Ammon's horn (tissue), 1 donor: Measurements from ENCODE around the gene PSD2.

Experiments
- DNase-seq: peaks from one replicate; pipeline ENCODE4 v3.0.0-alpha.2; 2016; ENCODE audit warnings: low spot score

PSD2 gene

DNA sequence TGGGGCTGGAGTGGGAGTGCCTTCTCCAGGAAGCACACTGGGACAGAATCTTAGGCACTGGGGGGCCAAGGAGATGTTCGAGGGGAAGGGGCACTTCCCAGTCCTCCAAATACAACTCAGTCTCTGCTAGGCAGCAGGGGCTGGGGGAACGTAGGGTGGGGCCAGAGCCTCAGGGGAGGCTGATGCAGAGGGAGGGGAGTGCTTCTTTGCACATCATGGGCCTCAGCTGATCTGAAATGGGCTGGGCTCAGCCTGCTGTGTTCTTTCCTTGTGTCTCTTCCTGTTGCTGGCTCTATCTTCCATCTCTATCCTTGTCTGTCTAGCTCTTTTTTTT, 15.6 kb downstream of the PSD2 start:
- no peak for DNase-seq

DNA sequence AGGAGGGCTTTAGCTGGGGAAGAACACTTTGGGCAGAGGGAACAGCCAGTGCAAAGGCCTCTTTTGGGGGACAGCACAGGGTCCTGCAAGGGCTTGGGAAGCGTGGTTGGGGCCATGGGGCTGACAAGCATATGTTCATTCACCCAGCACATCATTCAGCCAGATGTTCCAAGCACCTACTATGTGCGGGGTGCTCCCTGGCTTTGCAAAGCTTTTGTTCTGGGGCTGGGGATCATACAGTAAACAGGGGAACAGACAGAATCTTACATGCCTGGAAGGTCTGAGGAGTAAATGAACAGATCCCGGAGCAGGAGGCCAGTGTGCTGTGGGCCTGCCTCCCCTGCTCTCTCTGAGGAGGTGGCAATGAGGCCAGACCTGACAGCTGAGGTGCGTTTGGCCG, 16.7 kb downstream of the PSD2 start:
- no peak for DNase-seq

DNA sequence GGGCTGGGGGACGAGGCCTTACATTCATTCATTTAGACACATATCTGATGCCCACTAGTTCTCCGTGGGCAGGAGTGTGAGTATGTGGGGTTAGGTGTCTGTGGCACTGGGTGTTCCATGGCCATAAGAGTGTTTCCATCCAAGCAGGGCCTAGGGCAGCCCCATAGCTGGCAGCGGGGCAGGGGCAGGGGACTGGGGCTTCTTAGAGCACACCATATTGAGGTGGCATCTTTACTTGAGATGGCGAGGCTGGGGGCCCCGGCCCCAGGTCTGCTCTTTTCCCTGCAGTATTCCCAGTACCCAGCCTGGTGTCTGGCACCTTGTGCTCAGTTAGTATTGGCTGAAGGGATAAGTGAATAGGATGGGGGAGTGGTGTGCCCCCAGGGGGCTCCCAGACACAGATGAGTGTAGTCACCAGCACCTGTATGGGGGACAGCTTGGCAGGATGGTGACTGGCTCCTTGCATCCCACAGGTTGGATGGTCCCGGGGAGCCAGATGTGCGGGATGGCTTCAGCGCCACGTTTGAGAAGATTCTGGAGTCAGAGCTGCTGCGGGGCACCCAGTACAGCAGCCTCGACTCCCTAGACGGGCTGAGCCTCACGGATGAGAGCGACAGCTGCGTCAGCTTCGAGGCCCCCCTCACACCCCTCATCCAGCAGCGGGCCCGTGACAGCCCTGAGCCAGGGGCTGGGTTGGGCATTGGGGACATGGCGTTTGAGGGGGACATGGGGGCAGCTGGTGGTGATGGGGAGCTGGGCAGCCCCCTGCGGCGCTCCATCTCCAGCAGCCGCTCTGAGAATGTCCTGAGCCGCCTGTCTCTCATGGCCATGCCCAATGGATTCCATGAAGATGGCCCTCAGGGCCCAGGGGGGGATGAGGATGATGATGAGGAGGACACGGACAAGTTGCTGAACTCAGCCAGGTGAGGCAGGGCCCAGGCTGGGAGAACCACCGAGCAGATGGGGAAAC, 17.5 kb downstream of the PSD2 start:
- DNase-seq, result no peak

DNA sequence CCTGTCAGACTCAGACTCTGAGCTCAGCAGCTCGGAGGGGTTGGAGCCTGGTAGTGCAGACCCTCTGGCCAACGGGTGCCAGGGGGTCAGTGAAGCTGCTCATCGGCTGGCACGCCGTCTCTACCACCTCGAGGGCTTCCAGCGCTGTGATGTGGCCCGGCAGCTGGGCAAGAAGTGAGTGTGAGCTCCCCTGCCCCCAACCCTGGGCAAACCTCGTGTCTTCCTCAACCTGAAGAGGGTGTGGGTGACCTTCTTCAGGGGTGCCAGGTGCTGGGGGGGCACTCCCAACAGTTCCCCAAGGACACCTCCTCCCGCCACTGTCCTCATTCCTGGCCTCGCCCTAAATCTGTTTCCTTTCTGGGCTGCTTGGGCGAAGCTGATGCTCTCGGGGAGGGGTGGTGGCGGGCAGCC, 18.6 kb downstream of the PSD2 start:
- DNase-seq, result no peak

DNA sequence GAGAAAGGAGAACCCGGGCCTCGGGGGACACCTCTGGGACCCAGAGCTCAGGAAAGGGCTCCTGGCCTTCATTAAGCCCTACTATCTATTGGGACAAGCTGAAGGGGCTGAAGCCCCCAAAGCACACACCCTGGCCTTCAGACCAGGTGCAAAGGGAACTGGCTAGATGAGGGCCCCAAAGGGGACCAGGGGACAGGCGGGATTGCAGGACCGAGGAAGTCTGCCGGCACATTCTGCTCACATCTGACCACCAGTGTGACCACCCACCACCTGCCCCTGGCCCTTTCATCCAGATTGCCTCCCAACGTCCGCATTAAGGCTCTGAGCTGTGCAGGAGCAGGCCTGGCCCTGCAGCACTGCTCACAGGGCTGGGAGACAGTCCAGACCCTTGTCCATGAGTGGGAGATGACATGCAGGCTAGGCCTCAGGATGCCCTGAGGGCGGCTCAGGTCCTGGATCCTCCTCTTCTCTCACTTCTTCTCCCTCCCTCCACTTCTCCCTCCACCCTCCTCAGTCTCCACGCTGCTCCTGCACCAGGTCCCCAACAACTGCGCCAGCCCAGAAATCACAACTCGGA, 19.2 kb downstream of the PSD2 start:
- no peak for DNase-seq

DNA sequence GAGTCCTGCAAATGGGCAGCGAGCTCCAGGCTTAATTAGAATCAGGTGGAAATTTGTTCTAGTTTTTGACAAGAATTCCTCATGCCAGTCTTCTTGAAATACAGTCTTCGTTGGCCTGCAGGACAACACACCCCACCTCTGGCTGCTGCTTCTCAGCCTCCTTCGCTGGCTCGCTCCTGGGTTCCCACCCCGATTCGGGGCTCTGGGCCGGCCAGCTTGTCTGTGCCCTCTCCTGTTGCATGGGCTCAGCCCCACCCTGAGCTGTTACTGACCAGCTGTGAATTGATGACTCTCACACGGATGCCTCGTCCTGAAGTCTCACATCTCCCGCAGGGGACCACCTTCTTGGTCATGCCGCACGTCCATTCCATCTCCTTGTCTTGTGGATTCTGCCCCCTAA, 21.0 kb downstream of the PSD2 start:
- DNase-seq, result no peak

DNA sequence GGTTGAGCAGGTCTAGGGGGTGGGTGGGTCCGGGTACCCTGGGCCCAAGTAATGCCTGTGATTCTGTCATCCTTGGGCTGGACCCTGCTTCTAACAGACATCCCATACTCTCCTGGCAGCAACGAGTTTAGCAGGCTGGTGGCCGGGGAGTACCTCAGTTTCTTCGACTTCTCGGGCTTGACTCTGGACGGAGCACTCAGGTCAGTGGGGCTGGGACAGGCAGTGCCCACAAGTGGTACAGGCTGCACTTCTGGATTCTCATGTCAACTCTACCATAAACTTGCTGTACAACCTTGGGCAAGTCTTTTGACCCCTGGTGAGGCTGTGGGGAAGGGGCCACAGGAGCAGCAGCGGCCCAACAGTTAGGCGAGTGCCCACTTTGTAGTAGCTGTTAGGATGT, 21.8 kb downstream of the PSD2 start:
- DNase-seq, result no peak

DNA sequence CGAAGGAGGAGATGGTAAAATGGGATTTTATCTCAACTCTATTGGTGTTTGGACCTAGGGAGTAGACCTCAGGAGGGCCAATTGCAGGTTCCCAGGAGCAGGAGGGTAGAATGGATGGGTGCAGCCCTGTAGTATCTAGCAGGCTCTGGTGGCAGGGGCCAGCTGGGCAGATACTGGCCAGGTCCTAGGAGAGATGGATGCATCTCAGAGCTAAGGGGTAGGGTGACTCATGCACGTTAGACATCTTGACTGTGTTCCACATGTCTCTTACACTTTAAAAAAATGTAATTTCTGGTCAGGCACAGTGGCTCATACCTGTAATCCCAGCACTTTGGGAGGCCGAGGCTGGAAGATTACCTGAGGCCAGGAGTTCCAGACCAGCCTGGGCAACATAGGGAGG, 22.4 kb downstream of the PSD2 start:
- no peak for DNase-seq

DNA sequence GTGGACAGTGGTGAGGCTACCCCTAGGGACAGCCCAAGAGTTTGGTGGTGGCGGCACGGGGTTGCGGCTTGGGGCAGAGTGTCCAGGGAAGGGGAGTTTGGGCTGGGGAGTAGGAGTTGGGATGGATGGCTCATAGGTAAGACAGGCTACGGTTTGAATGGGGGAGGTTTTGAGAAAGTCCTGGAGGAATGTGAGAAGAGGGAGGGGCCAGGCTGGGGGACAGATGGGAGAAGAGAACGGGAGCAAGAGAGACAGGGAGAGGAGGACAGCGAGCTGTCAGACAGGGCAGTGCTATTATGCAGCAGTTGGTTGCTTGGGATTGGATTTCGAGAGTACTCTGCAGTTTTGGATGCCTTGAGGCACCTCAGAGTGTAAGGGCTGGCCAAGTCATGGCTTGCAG, 24.5 kb downstream of the PSD2 start:
- no peak for DNase-seq

DNA sequence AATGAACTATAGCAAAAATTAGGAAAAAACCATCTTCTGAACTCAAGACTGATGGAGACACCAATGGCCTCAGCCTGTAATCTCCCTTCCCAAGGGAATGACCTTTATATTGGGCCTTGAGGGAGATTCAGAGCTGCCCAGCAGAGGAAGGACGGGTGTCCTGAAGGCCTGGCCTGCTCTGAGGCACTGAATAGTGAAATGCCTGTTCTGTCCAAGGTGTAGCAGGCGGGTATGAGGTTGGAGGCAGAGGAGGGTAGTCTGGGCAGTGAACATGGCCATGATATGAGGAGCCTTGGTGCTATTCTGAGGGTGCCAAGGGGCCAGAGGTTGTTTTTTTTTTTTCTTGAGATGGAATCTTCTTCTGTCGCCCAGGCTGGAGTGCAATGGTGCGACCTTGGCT, 25.0 kb downstream of the PSD2 start:
- no peak for DNase-seq

DNA sequence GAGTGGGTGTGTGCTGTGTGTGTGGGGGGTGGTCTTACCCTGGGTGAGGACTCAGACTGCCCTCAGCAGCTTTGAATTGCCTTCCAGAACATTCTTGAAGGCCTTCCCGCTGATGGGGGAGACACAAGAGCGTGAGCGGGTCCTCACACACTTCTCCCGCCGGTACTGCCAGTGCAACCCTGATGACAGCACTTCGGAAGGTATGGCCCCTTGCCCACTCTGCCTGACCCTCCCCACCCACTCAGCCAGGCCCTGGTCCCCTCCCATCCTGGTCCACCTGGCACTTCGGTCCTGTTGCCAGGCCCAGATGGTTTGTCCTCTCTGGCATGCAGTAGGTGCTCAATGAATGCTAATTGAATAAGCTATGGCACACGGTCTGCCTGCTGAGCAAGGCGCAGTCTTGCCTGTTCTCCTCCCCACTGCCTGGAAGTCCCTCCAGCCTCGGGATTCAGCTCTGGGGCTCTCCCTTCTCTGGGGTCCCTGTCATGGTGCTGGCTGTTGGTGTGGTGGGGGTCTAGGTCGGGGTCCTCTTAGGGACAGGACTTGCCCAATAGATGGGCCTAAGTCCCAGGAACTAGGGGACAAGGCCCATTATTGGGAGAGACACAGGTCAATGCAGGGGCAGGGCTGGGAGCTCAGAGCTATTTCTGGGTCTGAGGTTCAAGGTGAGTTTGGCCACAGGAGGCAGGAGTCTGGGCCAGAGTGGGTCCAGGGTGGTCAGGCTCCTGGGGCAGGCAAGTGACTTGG, 26.4 kb downstream of the PSD2 start:
- DNase-seq, result no peak

DNA sequence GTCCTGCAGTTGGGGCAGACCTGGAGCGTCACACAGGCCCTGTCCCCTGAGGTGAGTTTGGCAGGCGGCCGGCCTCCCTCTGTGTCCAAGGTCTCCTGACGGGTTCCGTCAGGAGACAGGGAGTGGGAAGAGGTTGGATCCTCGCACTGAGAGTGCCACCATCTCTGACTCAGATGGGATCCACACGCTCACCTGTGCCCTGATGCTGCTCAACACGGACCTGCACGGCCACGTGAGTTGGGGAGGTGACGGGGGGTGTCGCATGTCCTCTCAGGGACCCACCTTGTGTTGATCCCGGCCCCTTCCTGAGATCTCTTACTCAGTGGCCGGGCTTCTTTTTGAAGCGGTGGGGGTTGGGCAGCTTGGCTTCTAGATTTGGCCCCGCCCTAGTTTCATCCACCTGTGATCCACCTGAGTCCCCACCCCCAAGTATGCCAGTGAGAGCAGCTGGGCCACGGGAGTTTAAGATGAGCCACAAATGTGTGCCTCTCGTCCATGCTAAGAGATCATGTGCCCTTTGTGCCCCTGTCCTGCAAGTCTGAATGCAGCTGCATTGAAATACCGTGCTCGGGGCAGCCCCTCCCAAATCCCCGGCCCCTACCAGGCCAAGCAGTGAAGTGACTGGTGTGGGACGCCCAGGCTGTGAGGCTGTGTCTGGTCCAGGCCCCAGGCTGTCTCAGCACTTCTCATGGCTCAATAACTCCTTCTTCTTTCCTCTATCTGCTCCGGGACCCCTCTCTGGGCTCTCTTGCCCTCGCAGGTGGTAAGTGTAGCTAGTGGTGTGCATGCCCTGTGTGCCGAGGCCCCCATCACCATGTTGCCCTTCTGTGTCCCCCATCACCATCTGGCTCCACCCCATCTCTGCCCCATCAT, 27.2 kb downstream of the PSD2 start:
- DNase-seq, result no peak

DNA sequence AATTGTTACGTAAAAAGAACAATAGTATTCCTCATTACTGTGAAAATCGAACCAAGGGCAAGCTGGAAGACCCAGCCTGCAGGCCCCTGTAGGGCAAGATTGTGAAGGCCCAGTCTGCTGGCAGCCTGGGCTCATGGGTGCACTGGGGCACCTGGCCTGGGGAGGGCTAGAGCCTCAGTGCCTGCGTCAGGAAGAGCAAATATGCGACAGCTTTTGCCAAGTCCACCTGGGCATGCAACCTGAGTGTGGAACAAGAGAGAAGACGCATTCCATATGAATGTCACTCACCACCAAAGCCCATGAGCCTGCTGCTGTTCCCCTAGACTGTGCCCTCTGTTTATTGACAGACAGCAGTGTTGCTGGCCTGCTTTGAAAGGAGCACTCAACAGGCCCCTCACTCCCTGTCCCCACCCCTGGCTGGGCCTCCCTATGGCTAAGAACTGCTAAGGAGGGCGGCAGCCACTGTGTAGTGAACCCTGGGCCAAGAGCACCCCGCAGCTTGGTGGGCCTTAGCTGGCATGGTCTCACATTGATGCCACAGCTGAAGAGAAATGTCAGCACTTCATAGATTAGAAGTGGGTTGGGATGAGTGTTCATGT, 28.2 kb downstream of the PSD2 start:
- DNase-seq, result no peak

DNA sequence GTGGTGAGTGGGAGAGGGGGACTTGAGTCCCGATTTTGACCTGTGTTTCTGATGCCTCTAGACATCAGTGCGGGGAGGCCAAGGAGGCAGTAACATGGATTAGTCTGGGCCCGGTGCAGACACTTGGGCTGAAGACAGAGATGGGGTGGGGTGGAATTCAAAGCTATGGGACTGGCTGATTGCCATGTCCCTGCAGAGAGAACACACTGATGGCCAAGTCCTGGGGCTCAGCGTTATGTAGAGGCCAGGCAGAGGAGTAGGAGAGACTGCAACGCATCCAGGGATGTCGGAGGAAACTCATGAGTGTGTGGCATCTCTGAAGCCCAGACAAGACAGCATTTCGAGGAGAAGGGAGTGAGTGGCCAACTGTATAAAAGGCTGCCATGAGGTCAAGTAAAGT, 30.1 kb downstream of the PSD2 start:
- DNase-seq, result no peak

DNA sequence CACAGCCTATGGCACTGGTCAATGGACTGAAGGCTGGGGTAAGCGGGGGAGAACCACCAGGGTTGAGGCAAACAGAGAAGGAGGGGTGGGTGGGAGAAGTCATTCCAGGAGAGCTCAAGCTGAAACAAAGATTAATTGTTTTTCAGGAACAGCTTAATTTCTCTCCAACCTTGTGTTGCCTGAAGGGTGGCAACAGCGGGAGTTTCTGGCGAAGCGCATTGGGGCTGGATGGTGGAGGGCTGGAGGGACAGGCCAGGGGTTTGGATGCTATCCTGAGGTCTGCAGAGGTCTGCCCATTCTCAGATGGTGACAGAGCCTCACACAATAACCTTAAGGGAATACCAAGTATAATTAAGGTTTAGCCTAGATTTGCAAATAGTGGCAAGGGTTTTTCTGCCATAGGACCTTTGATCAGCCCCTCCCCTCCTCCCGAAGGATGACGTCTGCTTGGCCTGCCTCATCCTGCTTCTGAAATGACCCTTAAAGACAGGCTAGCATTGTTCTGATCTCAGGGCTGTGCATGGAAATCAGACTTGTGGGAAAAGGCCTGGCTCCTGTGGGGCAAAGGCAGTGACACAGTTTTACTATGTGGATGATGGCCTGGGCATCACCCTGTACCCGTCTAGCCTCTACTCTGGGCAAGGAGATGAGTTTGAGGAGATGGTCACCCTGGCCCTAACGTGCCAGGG, 32.7 kb downstream of the PSD2 start:
- peak; percentile 90 for DNase-seq

DNA sequence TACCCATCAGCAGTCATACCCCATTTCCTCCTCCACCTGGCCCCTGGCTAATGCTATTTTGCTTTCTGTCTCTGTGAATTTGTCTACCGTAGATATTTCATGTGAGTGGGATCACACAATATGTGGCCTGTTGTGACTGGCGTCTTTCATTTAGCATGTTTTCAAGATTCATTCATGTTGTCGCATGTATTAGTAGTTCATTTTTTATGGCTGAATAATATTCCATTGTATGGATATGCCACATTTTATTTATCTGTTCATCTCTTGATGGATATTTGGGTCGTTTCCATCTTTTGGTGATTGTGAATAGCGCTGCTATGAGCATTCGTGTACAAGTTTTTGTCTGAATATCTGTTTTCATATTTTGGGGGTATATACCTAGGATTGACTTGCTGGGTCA, 33.9 kb downstream of the PSD2 start:
- no peak for DNase-seq

DNA sequence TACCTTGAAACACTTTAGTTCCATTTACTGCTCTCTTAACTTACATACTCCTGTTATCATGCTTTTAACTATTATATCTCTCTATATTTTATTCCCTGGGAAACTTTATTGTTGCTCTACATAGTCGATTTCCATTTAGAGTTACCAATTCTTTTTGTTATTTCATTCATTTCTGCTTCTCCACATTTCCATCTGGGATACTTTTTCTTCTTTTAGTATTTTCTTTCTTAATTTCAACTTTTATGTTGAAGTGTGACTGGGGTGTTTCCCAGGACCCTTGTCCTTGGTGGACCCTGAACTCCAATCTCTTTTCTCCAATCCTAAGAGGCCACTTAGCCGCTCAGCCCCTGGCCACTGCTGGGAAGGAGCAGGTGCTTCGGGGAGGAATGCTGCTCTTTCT, 36.0 kb downstream of the PSD2 start:
- DNase-seq, result no peak

DNA sequence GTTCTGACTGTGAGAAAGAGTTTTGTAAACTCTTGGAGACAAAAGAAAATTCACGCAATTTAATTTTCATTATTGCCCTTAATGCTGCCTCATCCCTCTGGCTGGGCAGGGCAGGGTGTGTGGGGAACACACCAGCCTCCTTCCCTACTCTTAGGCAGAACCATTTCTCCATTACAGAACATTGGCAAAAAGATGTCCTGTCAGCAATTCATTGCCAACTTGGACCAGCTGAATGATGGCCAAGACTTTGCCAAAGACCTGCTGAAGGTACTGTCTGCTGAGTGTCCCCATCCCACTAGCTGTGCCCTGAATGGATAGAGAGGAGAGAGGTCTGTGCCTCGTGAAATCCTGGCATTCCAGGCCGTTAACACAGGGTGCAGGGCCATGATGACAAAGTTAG, 37.9 kb downstream of the PSD2 start:
- no peak for DNase-seq

DNA sequence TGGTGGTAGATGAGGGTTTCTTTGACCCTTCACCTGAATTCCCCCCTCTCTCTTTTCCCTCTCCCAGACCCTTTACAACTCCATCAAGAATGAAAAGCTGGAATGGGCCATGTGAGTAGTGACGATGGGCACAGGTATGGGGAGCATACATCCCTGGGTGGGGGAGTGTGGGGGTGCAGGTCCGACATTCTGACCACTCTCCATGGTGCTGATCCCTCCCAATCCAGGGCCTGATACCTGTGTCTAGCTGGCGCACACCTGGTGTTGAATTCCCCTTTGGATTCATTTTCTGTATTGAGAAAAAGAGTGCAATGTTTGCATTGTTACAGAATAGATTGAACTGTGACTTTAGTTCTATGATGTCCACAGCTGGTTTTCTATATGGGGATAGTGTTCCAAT, 40.0 kb downstream of the PSD2 start:
- DNase-seq, result no peak

DNA sequence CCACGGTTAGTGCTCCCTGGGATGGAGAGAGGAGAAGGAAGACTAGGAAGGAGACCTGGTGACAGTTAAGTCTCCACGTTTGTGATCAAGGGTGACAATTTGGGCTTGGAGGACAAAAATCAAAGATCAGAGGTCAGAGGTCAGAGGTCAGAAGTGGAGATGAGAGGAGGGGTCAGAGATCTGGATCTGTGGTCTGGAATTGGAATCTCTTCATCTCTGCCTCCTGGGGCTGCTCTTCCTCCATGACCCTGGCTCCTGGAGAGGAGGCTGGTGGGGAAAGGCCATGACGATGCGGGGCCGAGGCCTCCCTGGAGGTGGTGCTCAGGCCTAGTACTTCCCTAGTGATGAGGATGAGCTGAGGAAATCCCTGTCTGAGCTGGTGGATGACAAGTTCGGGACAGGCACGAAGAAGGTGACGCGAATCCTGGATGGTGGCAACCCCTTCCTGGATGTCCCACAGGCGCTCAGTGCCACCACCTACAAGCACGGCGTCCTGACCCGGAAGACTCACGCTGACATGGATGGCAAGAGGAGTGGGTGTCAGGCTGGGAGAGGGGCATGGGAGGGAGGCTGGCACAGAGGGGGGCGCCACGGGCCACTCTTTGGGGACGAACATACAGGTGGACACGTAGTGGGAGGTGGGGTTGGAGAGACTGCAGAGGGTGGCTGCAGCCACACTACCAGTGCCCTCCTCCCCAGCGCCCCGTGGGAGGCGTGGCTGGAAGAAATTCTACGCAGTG, 41.0 kb downstream of the PSD2 start:
- DNase-seq, result no peak
